SK-N-SH (cell line): Measurements from ENCODE around the gene SETD1B. TPM values are rescaled to one million over a fixed set of nuclear protein-coding genes. Genes with fewer than 3 reads are reported as not detected.

Experiments
- CTCF ChIA-PET: fragments of 300-600, 350-600 bp; formaldehyde crosslinking; extraction: SDS; loops from one replicate; lab custom pipeline; 2021; lab: Yijun Ruan, JAX
- POLR2A ChIA-PET: fragments of 350-600 bp; sonication (Branson Sonifier 250); formaldehyde crosslinking; extraction: SDS; loops from one replicate; lab custom pipeline; 2020; ENCODE audit warnings: antibody characterized with exemption, inconsistent platforms; lab: Yijun Ruan, JAX
- DNase-seq: peaks from one replicate; pipeline ENCODE4 v3.0.0; 2012
- H2AFZ ChIP-seq: fragments of 200-600 bp; sonication (generic); 2 replicates; pipeline ENCODE4 v1.8.1; 2016; ENCODE audit warnings: antibody characterized with exemption, mild to moderate bottlenecking, low read depth
- H3F3A ChIP-seq: fragments of 200-600 bp; sonication (generic); replicated peaks from 2 replicates; pipeline ENCODE3; 2016; ENCODE audit warnings: antibody characterized with exemption, mild to moderate bottlenecking; ENCODE audit not compliant: insufficient read depth
- H3K27ac ChIP-seq, 2 experiments: fragments of 200-500 bp in 1 of 2; fragments of 200-600 bp in 1 of 2; sonication (Bioruptor generic) in 1 of 2; sonication (generic), shearing (Covaris generic) in 1 of 2; 2 replicates each; pipeline versions ENCODE4 v1.5.1 to v1.6.1; 2014 to 2016; ENCODE audit warnings: low read depth in 2 of 2, inconsistent platforms in 1 of 2, low read length in 1 of 2, mild to moderate bottlenecking in 1 of 2, mixed read lengths in 1 of 2
- H3K27me3 ChIP-seq: fragments of 200-600 bp; sonication (generic), shearing (Covaris generic); 2 replicates; pipeline ENCODE4 v1.6.1; 2016; ENCODE audit warnings: mixed run types; ENCODE audit not compliant: insufficient read depth
- H3K36me3 ChIP-seq, 2 experiments: fragments of 200-500 bp in 1 of 2; fragments of 200-600 bp in 1 of 2; sonication (Bioruptor generic) in 1 of 2; sonication (generic) in 1 of 2; replicated peaks in 1 of 2; 2 replicates each; pipeline versions ENCODE3 to v1.5.1; 2014 to 2016; ENCODE audit warnings: low read length in 1 of 2, mild to moderate bottlenecking in 1 of 2; ENCODE audit not compliant: insufficient read depth in 2 of 2, control insufficient read depth in 1 of 2
- H3K4me1 ChIP-seq, 2 experiments: fragments of 200-500 bp in 1 of 2; fragments of 200-600 bp in 1 of 2; sonication (Bioruptor generic) in 1 of 2; sonication (generic), shearing (Covaris generic) in 1 of 2; 2 replicates each; pipeline versions ENCODE4 v1.5.1 to v1.6.1; 2014 to 2016; ENCODE audit warnings: low read depth in 1 of 2, low read length in 1 of 2, mixed run types in 1 of 2; ENCODE audit not compliant: insufficient read depth in 2 of 2, control insufficient read depth in 1 of 2
- H3K4me2 ChIP-seq: fragments of 200-600 bp; sonication (generic), shearing (Covaris generic); 2 replicates; pipeline ENCODE4 v1.6.1; 2017; ENCODE audit warnings: mixed run types
- H3K4me3 ChIP-seq, 2 experiments: fragments of 200-500 bp in 1 of 2; fragments of 200-600 bp in 1 of 2; sonication (Bioruptor generic) in 1 of 2; sonication (generic), shearing (Covaris generic) in 1 of 2; 2 replicates each; pipeline versions ENCODE4 v1.5.1 to v1.8.1; 2014 to 2016; ENCODE audit warnings: low read depth in 2 of 2, inconsistent platforms in 1 of 2, low read length in 1 of 2, mild to moderate bottlenecking in 1 of 2, mixed read lengths in 1 of 2, moderate library complexity in 1 of 2
- H3K79me2 ChIP-seq: fragments of 200-600 bp; sonication (generic); 2 replicates; pipeline ENCODE4 v1.8.1; 2017; ENCODE audit warnings: mild to moderate bottlenecking; ENCODE audit not compliant: insufficient read depth
- H3K9ac ChIP-seq: fragments of 200-600 bp; sonication (generic); 2 replicates; pipeline ENCODE4 v1.6.1; 2017; ENCODE audit warnings: mixed run types
- H3K9me2 ChIP-seq: fragments of 200-600 bp; sonication (generic); 2 replicates; pipeline ENCODE4 v1.6.1; 2017; ENCODE audit warnings: mixed run types
- H3K9me3 ChIP-seq: fragments of 200-600 bp; sonication (generic); 2 replicates; pipeline ENCODE4 v1.6.1; 2017; ENCODE audit warnings: mixed run types, mild to moderate bottlenecking, moderate library complexity
- H4K20me1 ChIP-seq: fragments of 200-600 bp; sonication (generic); 2 replicates; pipeline ENCODE4 v1.6.1; 2017; ENCODE audit warnings: mild to moderate bottlenecking, mixed run types; ENCODE audit not compliant: insufficient read depth
- CHD2 ChIP-seq: fragments of 150-350 bp; IDR thresholded peaks from 2 replicates; pipeline ENCODE4 v1.6.1; 2018; ENCODE audit warnings: low read length; ENCODE audit not compliant: partially characterized antibody
- ELF1 ChIP-seq: IDR thresholded peaks from 2 replicates; pipeline ENCODE4 v1.4.0; 2012
- EZH2phosphoT487 ChIP-seq: fragments of 200-600 bp; sonication (generic); IDR thresholded peaks from 2 replicates; pipeline ENCODE4 v1.6.1; 2017; ENCODE audit warnings: low read depth, mixed run types, mild to moderate bottlenecking, antibody characterized with exemption, moderate library complexity, borderline replicate concordance
- JUND ChIP-seq: IDR thresholded peaks from 2 replicates; pipeline ENCODE4 v1.4.0; 2012
- MEF2A ChIP-seq: IDR thresholded peaks from 2 replicates; pipeline ENCODE4 v1.4.0; 2012; ENCODE audit warnings: low read depth, borderline replicate concordance
- MXI1 ChIP-seq: IDR thresholded peaks from 2 replicates; pipeline ENCODE4 v1.6.1; 2012; ENCODE audit warnings: mild to moderate bottlenecking, low read depth, low read length, improper control_type of control experiment
- PBX3 ChIP-seq: IDR thresholded peaks from 2 replicates; pipeline ENCODE4; 2012
- SIN3A ChIP-seq: IDR thresholded peaks from 2 replicates; pipeline ENCODE4 v1.6.1; 2012; ENCODE audit warnings: low read depth, mild to moderate bottlenecking, low read length, moderate library complexity, borderline replicate concordance
- SMC3 ChIP-seq: IDR thresholded peaks from 2 replicates; pipeline ENCODE4 v1.6.1; 2012; ENCODE audit warnings: low read depth, low read length, improper control_type of control experiment
- TCF12 ChIP-seq: IDR thresholded peaks from 2 replicates; pipeline ENCODE4 v1.4.0; 2012
- TEAD4 ChIP-seq: IDR thresholded peaks from 2 replicates; pipeline ENCODE4 v1.4.0; 2012; ENCODE audit warnings: mild to moderate bottlenecking, borderline replicate concordance; ENCODE audit not compliant: insufficient read depth
- YY1 ChIP-seq: IDR thresholded peaks from 2 replicates; pipeline ENCODE4 v1.4.0; 2012; ENCODE audit warnings: low read depth, mild to moderate bottlenecking
- ZBTB33 ChIP-seq: IDR thresholded peaks from 2 replicates; pipeline ENCODE4 v1.4.0; 2012; ENCODE audit warnings: low read depth, borderline replicate concordance
- WGBS: methylation state at CpG from one replicate; pipeline ENCODE4 v1.1.6; 2017; ENCODE audit warnings: low lambda C conversion rate; 5-methylcytosine and 5-hydroxymethylcytosine counted together
- polyA plus RNA-seq, 3 experiments: library from polyadenylated mRNA; depleted of rRNA; stranded (reverse); fragments of >200 nt; gene quantifications; 2 replicates each; pipeline ENCODE4 v1.2.3, GENCODE V29; 2012
- TF ChIP-seq, protein P1 (sequence below): IDR thresholded peaks from 2 replicates; pipeline ENCODE4 v1.6.1; 2012; ENCODE audit warnings: mild to moderate bottlenecking, low read depth, low read length, moderate library complexity
- TF ChIP-seq, protein P2 (sequence below): fragments of 150-350 bp; IDR thresholded peaks from 2 replicates; pipeline ENCODE4 v1.6.1; 2017; ENCODE audit warnings: antibody characterized with exemption, low read length, low read depth, borderline replicate concordance

Gene SETD1B
- polyA plus RNA-seq, 1 of the 3 experiments (the other 2 are of a cell fraction): 2.0 TPM

GRCh38 chr12:121826318-121827150 lies 22.7 kb downstream of the SETD1B start:
- H4K20me1 ChIP-seq: no peaks in the 10 kb centered on the region
- peaks cover 4% of the 10 kb centered on the region for H3F3A ChIP-seq
- no peak for DNase-seq
- H3K4me2 ChIP-seq: no peak overlapping the region
- peaks cover 0 to 4% of the 10 kb centered on the region in 2 experiments; a peak in 1 of 4 replicates for H3K4me1 ChIP-seq
- 87% methylated on average over 18 of the region's 18 CpGs for WGBS
- H3K4me3 ChIP-seq: no peak overlapping the region
- POLR2A ChIA-PET: interaction anchor here (0.6 to 2.8 kb wide), 2 partner anchors 8 to 12 kb away, joined by 3 to 15 read pairs; no protein-coding TSS in a partner anchor
- TF ChIP-seq YY1: no peak
- no peak for TF ChIP-seq ELF1
- TF ChIP-seq CHD2: no peak
- TF ChIP-seq TEAD4: no peak
- TF ChIP-seq, protein P1, sequence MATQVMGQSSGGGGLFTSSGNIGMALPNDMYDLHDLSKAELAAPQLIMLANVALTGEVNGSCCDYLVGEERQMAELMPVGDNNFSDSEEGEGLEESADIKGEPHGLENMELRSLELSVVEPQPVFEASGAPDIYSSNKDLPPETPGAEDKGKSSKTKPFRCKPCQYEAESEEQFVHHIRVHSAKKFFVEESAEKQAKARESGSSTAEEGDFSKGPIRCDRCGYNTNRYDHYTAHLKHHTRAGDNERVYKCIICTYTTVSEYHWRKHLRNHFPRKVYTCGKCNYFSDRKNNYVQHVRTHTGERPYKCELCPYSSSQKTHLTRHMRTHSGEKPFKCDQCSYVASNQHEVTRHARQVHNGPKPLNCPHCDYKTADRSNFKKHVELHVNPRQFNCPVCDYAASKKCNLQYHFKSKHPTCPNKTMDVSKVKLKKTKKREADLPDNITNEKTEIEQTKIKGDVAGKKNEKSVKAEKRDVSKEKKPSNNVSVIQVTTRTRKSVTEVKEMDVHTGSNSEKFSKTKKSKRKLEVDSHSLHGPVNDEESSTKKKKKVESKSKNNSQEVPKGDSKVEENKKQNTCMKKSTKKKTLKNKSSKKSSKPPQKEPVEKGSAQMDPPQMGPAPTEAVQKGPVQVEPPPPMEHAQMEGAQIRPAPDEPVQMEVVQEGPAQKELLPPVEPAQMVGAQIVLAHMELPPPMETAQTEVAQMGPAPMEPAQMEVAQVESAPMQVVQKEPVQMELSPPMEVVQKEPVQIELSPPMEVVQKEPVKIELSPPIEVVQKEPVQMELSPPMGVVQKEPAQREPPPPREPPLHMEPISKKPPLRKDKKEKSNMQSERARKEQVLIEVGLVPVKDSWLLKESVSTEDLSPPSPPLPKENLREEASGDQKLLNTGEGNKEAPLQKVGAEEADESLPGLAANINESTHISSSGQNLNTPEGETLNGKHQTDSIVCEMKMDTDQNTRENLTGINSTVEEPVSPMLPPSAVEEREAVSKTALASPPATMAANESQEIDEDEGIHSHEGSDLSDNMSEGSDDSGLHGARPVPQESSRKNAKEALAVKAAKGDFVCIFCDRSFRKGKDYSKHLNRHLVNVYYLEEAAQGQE: no peak
- no peak for TF ChIP-seq EZH2phosphoT487
- TF ChIP-seq PBX3: no peak
- TF ChIP-seq ZBTB33: no peak
- TF ChIP-seq, protein P2, sequence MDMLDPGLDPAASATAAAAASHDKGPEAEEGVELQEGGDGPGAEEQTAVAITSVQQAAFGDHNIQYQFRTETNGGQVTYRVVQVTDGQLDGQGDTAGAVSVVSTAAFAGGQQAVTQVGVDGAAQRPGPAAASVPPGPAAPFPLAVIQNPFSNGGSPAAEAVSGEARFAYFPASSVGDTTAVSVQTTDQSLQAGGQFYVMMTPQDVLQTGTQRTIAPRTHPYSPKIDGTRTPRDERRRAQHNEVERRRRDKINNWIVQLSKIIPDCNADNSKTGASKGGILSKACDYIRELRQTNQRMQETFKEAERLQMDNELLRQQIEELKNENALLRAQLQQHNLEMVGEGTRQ: no peak
- TF ChIP-seq MXI1: no peak
- TF ChIP-seq SMC3: no peak
- TF ChIP-seq SIN3A: no peak
- TF ChIP-seq TCF12: no peak
- TF ChIP-seq MEF2A: no peak
- TF ChIP-seq JUND: no peak
- TF ChIP-seq, all 33 proteins: peak for 0
- Histone ChIP-seq H3K36me3 (peaks cover 30 to 49% of the 10 kb centered on the region in 2 experiments), H3K79me2 (no peaks in the 10 kb centered on the region), H3K9me3 (no peaks in the 10 kb centered on the region), H3K27ac (no peak overlapping the region), H3K9me2 (no peaks in the 10 kb centered on the region), H3K27me3 (no peaks in the 10 kb centered on the region), H2AFZ (no peak overlapping the region), H3K9ac (no peak overlapping the region)
- CTCF ChIA-PET: interaction anchor here (0.9 to 11.0 kb wide), 9 partner anchors 10 to 62 kb away, joined by 3 to 92 read pairs (median 4); partner anchors contain the start of genes PSMD9 and RHOF
